ENCODE data around the gene GNG4. TPM values are rescaled to one million over a fixed set of nuclear protein-coding genes. Genes with fewer than 3 reads are reported as not detected.

GNG4 gene
- total RNA-seq, 6 donors from 2014 or later, result 0.20 TPM; not detected in 5

DNA sequence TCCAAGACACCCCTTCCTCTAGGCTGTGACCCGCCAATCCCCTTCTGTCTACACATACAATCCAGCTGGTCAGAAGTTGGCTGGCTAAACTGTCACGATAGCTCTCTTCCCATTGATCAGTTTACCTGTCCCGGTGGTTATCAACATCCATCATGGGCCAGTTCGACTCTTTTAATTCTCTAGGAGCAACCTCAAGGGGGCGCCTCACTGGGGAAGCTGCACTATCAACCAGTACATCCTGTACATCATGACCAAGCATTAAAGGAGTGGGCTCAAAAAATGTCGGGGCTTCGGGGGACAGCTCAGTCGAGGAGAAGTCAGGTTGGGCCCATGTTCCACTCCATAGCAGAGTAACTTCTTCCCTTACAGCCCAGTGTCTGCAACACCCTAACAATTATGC is 92.1 kb downstream of the GNG4 start:
- DNase-seq (no peak), ATAC-seq (ENCODE audit: low FRiP score in 2 of 2) (no peak)
- Histone ChIP-seq H3K4me3 (no peak overlapping the region), H3K4me1 (no peaks in the 10 kb centered on the region), H3K27ac (no peak overlapping the region), H3K9me3 (no peaks in the 10 kb centered on the region), H3K27me3 (no peaks in the 10 kb centered on the region), H3K36me3 (no peaks in the 10 kb centered on the region)
- no peak for TF ChIP-seq EP300 (IDR thresholded peaks at IDR 0.05)
- TF ChIP-seq POLR2AphosphoS5 (IDR thresholded peaks at IDR 0.05), result no peak
- TF ChIP-seq POLR2A (IDR thresholded peaks at IDR 0.05), result no peak
- TF ChIP-seq, protein P1, sequence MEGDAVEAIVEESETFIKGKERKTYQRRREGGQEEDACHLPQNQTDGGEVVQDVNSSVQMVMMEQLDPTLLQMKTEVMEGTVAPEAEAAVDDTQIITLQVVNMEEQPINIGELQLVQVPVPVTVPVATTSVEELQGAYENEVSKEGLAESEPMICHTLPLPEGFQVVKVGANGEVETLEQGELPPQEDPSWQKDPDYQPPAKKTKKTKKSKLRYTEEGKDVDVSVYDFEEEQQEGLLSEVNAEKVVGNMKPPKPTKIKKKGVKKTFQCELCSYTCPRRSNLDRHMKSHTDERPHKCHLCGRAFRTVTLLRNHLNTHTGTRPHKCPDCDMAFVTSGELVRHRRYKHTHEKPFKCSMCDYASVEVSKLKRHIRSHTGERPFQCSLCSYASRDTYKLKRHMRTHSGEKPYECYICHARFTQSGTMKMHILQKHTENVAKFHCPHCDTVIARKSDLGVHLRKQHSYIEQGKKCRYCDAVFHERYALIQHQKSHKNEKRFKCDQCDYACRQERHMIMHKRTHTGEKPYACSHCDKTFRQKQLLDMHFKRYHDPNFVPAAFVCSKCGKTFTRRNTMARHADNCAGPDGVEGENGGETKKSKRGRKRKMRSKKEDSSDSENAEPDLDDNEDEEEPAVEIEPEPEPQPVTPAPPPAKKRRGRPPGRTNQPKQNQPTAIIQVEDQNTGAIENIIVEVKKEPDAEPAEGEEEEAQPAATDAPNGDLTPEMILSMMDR (IDR thresholded peaks at IDR 0.05), result no peak
- WGBS, 2 donors, result 82 to 83% methylated on average over 8 of the region's 8 CpGs

DNA sequence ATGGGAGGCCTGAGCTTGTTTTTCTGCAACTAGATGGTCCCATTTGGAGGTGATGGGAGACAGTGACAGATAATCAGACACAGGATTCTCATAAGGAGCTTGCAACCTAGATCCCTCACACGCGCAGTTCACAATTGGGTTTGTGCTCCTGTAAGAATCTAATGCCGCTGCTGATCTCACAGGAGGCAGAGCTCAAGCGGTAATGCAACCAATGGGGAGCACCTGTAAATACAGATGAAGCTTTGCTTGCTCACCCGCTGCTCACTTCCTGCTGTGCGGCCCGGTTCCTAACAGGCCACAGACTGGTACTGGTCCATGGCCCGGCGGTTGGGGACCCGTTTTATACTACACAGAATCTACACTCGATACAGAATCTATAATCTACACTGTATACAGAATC is 92.8 kb downstream of the GNG4 start:
- TF ChIP-seq, protein P1 (IDR thresholded peaks at IDR 0.05), result no peak
- no peak for TF ChIP-seq EP300 (IDR thresholded peaks at IDR 0.05)
- TF ChIP-seq POLR2A (IDR thresholded peaks at IDR 0.05), result no peak
- TF ChIP-seq POLR2AphosphoS5 (IDR thresholded peaks at IDR 0.05), result no peak
- H3K9me3 ChIP-seq, result no peaks in the 10 kb centered on the region
- ATAC-seq (ENCODE audit: low FRiP score in 2 of 2), result no peak
- 92 to 96% methylated on average over 11 of the region's 11 CpGs for WGBS, 2 donors
- H3K4me1 ChIP-seq, result no peaks in the 10 kb centered on the region
- H3K4me3 ChIP-seq, result no peak overlapping the region
- no peak overlapping the region for H3K27ac ChIP-seq
- H3K27me3 ChIP-seq, result no peaks in the 10 kb centered on the region
- H3K36me3 ChIP-seq, result no peaks in the 10 kb centered on the region
- DNase-seq, result no peak

DNA sequence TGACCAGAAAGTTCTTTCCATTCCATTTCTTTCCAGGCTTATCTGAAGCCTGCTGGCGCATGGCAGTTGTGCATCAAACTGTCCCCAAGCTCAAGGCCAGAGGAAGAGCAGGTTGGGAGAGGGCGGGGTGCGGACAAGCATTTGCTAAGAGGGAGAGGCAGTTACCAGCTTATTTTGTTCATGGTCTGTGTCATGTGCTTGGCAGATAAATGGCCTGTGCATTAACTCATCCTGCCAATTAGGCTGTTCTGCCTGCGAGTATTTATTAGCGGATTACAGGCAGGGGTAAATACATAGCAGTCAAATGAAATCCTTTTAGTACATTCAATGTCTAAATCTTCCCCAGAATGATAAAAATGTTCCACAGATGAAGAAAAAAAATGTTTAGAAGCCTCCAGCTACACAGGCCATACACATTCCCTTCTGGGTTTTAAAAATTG is 96.5 kb downstream of the GNG4 start:
- Histone ChIP-seq H3K36me3 (no peaks in the 10 kb centered on the region), H3K27ac (no peak overlapping the region), H3K9me3 (no peaks in the 10 kb centered on the region), H3K4me1 (no peaks in the 10 kb centered on the region), H3K4me3 (no peak overlapping the region), H3K27me3 (no peaks in the 10 kb centered on the region)
- WGBS, 2 donors, result 89 to 90% methylated on average over 5 of the region's 5 CpGs
- no peak for TF ChIP-seq POLR2A (IDR thresholded peaks at IDR 0.05)
- TF ChIP-seq EP300 (IDR thresholded peaks at IDR 0.05), result no peak
- no peak for TF ChIP-seq POLR2AphosphoS5 (IDR thresholded peaks at IDR 0.05)
- TF ChIP-seq, protein P1 (IDR thresholded peaks at IDR 0.05), result no peak
- no peak for DNase-seq
- no peak for ATAC-seq (ENCODE audit: low FRiP score in 2 of 2)

DNA sequence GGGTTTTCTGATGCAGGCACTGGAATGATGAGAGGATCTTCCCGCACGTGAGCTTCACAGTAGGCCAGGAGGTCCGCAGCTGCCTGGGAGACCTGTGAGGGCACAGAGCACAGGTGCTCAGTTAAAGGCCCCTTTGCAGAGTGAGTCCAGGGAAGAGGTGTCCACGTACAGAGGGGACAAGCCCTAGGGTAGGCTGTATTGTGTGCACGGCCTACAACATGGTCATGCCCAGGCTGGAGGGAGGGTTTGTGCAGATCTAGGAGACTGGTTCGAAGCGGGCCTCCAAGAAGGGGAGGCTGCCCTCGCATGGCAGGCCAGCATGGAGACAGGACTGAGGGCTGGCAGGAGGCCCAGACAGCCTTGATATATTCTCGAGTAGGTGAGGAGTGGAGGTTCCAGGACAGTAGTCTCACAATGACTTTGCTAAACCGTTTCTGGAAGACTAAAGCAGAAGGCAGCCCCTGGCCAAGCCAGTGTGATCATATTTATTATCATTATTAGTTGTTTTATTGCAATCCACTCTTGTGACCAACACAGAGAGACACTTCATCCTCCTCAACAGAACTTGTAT is 97.4 kb downstream of the GNG4 start:
- H3K4me3 ChIP-seq, result no peak overlapping the region
- 77 to 80% methylated on average over 10 of the region's 10 CpGs for WGBS, 2 donors
- H3K36me3 ChIP-seq, result no peaks in the 10 kb centered on the region
- no peaks in the 10 kb centered on the region for H3K4me1 ChIP-seq
- no peak for DNase-seq
- ATAC-seq (ENCODE audit: low FRiP score in 2 of 2), result peak in 1 of 2 donors; percentile 19
- no peaks in the 10 kb centered on the region for H3K9me3 ChIP-seq
- H3K27ac ChIP-seq, result no peak overlapping the region
- no peaks in the 10 kb centered on the region for H3K27me3 ChIP-seq
- TF ChIP-seq POLR2AphosphoS5 (IDR thresholded peaks at IDR 0.05) (no peak), POLR2A (IDR thresholded peaks at IDR 0.05) (no peak), EP300 (IDR thresholded peaks at IDR 0.05) (no peak)
- TF ChIP-seq, protein P1 (IDR thresholded peaks at IDR 0.05), result no peak
